ENCODE data around the gene LMAN2L.

DNA sequence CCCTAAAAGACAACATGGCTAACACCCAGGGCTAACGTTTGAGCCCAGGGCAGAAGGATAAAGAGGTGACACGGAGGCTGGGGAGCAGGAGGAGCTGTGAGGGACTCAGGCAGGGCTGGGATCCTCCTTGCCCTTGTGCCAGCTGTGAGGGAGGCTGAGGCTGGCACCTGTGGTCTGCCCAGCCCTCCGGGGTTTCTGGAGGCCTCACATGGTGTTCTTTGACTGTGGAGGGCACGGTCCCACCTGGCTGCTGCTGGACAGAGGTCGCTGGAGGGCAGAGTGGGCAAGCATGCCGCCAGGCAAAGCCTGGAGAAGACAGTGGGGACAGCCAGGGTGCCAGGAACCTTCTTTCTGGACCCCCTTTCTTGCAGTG is 49.4 kb upstream of the LMAN2L start:
- TF ChIP-seq, protein P1, sequence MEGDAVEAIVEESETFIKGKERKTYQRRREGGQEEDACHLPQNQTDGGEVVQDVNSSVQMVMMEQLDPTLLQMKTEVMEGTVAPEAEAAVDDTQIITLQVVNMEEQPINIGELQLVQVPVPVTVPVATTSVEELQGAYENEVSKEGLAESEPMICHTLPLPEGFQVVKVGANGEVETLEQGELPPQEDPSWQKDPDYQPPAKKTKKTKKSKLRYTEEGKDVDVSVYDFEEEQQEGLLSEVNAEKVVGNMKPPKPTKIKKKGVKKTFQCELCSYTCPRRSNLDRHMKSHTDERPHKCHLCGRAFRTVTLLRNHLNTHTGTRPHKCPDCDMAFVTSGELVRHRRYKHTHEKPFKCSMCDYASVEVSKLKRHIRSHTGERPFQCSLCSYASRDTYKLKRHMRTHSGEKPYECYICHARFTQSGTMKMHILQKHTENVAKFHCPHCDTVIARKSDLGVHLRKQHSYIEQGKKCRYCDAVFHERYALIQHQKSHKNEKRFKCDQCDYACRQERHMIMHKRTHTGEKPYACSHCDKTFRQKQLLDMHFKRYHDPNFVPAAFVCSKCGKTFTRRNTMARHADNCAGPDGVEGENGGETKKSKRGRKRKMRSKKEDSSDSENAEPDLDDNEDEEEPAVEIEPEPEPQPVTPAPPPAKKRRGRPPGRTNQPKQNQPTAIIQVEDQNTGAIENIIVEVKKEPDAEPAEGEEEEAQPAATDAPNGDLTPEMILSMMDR (IDR thresholded peaks at IDR 0.05) = no peak
- no peak for TF ChIP-seq POLR2A (IDR thresholded peaks at IDR 0.05)
